T-cell (primary cell): Measurements from ENCODE around the gene TIAL1. TPM values are rescaled to one million over a fixed set of nuclear protein-coding genes. Genes with fewer than 3 reads are reported as not detected.
"Not testable (repeated sequence)": the region's sequence is repeated elsewhere in the genome, so short reads cannot be mapped to it uniquely, and the experiment has no call there.

ENCODE experiments used
- ATAC-seq, 4 experiments: fragments of 200-7000 bp in 3 of 4; fragments of 150-1000 bp in 1 of 4; cut with Tn5 transposase; replicated peaks in 1 of 4; 1 replicate in 3 of 4; 2 replicates in 1 of 4; pipeline ENCODE4 v1.10.0; 2021; ENCODE audit warnings: moderate library complexity in 3 of 4, mild to moderate bottlenecking in 2 of 4, moderate number of reproducible peaks in 1 of 4
- CTCF ChIA-PET, 2 donors: fragments of 300-600 bp; sonication (Branson Sonifier 250); formaldehyde crosslinking; loops; one replicate each; lab custom pipeline; 2022; ENCODE audit warnings: antibody characterized with exemption in 2 of 2; lab: Charles Lee
- POLR2A ChIA-PET, 2 donors: fragments of 300-600 bp; sonication (Branson Sonifier 250); formaldehyde crosslinking; loops; one replicate each; lab custom pipeline; 2022; ENCODE audit warnings: antibody characterized with exemption in 2 of 2; lab: Charles Lee
- DNase-seq, 35 experiments: peaks; one replicate each; pipeline versions ENCODE4 v3.0.0 to v3.0.0-alpha.2; 2013 to 2023
- H3K27ac ChIP-seq: one replicate; pipeline ENCODE4 v1.5.1; 2013; ENCODE audit warnings: low read length
- H3K27me3 ChIP-seq, 2 experiments: replicated peaks in 1 of 2; 1 replicate in 1 of 2; 2 replicates in 1 of 2; pipeline versions ENCODE4 v1.6.1 to v1.7.0; 2013; ENCODE audit warnings: low read length in 1 of 2, mixed read lengths in 1 of 2; ENCODE audit not compliant: control insufficient read depth in 2 of 2, insufficient read depth in 2 of 2; ENCODE audit errors: extremely low read depth in 1 of 2
- H3K36me3 ChIP-seq, 2 donors: 1 replicate in 1 of 2; 2 replicates in 1 of 2; pipeline versions ENCODE4 v1.6.1 to v1.7.0; 2013; ENCODE audit warnings: low read length in 1 of 2; ENCODE audit not compliant: control insufficient read depth in 2 of 2, insufficient read depth in 1 of 2; ENCODE audit errors: extremely low read depth in 1 of 2
- H3K4me1 ChIP-seq, 2 experiments: 1 replicate in 1 of 2; 2 replicates in 1 of 2; pipeline versions ENCODE4 v1.6.1 to v1.7.0; 2013; ENCODE audit warnings: low read length in 2 of 2, mixed read lengths in 1 of 2; ENCODE audit not compliant: insufficient read depth in 2 of 2, control insufficient read depth in 1 of 2; ENCODE audit errors: extremely low read depth in 1 of 2
- H3K4me3 ChIP-seq, 2 donors: 1 replicate in 1 of 2; 2 replicates in 1 of 2; pipeline versions ENCODE4 v1.5.1 to v1.7.0; 2013; ENCODE audit warnings: mild to moderate bottlenecking in 2 of 2, low read length in 1 of 2, moderate library complexity in 1 of 2; ENCODE audit not compliant: control insufficient read depth in 1 of 2; ENCODE audit errors: extremely low read depth in 1 of 2
- H3K9me3 ChIP-seq: 2 replicates; pipeline ENCODE4 v1.7.0; 2013
- H3K27ac Mint-ChIP-seq, 2 donors: one replicate each; pipeline ENCODE4 v1.8.0; 2020 to 2021; ENCODE audit warnings: mild to moderate bottlenecking in 2 of 2, mixed read lengths in 2 of 2
- H3K27me3 Mint-ChIP-seq, 2 donors: one replicate each; pipeline ENCODE4 v1.8.0; 2021 to 2022; ENCODE audit warnings: mixed read lengths in 2 of 2
- H3K36me3 Mint-ChIP-seq: one replicate; pipeline ENCODE4 v1.8.0; 2021; ENCODE audit warnings: mixed read lengths
- H3K4me1 Mint-ChIP-seq, 3 donors: one replicate each; pipeline ENCODE4 v1.8.0; 2020 to 2022; ENCODE audit warnings: mixed read lengths in 3 of 3, mild to moderate bottlenecking in 1 of 3
- H3K4me3 Mint-ChIP-seq, 3 donors: one replicate each; pipeline ENCODE4 v1.8.0; 2020 to 2022; ENCODE audit warnings: mild to moderate bottlenecking in 3 of 3, mixed read lengths in 3 of 3, moderate library complexity in 3 of 3
- H3K9me3 Mint-ChIP-seq, 3 donors: one replicate each; pipeline ENCODE4 v1.8.0; 2020 to 2022; ENCODE audit warnings: mixed read lengths in 3 of 3
- WGBS: methylation state at CpG from one replicate; pipeline ENCODE4 v1.1.5; 2013; ENCODE audit warnings: missing lambda C conversion rate; ENCODE audit not compliant: insufficient coverage; 5-methylcytosine and 5-hydroxymethylcytosine counted together
- total RNA-seq, 35 experiments: library from RNA in 6 of 35; stranded (reverse) in 6 of 35; fragments of 120-200 nt in 1 of 35; gene quantifications; one replicate each; pipeline versions ENCODE4 v1.2.1 to v1.2.4 and lab custom pipeline; 2013 to 2026

The TIAL1 gene
- total RNA-seq, 5 donors from 2014 or later (not counting 1 experiment from before 2014, with no cell fraction given), result 147 to 197 (median 156) TPM

- not testable (repeated sequence) for ATAC-seq, H3K9me3 Mint-ChIP-seq
Observed at GRCh38 chr10:119532791-119533190, 64.0 kb downstream of the TIAL1 start.

GRCh38 chr10:119532251-119532650 lies 64.5 kb downstream of the TIAL1 start:
- Histone ChIP-seq H3K4me1 (peaks cover 29 to 57% of the 10 kb centered on the region in 2 experiments), H3K36me3 (peaks cover 0 to 11% of the 10 kb centered on the region in 2 donors)
- WGBS, result 92% methylated on average over 8 of the region's 8 CpGs
- not testable (repeated sequence) for H3K9me3 Mint-ChIP-seq, H3K27me3 ChIP-seq, DNase-seq, H3K4me3 ChIP-seq, ATAC-seq, H3K27ac ChIP-seq, H3K9me3 ChIP-seq, H3K27me3 Mint-ChIP-seq
- Mint-ChIP-seq H3K36me3 (peaks cover 25% of the 10 kb centered on the region), H3K4me3 (peak overlapping the region; percentile 15 to 71 (median 31)), H3K4me1 (peaks cover 79 to 82% (median 81%) of the 10 kb centered on the region in 3 donors), H3K27ac (peak overlapping the region in 1 of 2 donors; percentile 70)
- ChIA-PET POLR2A (interaction anchor here in 1 of 2 donors (0.7 kb wide), 1 partner anchor 8 kb away, joined by 4 read pairs; no protein-coding TSS in a partner anchor), CTCF (interaction anchor here in 1 of 2 donors (0.6 kb wide), 1 partner anchor 351 kb away, joined by 5 read pairs; no protein-coding TSS in a partner anchor)

More at GRCh38 chr10:119532791-119533190, 64.0 kb downstream of the TIAL1 start:
- CTCF ChIA-PET, result interaction anchor here in 1 of 2 donors (0.6 kb wide), 1 partner anchor 352 kb away, joined by 5 read pairs; no protein-coding TSS in a partner anchor
- H3K27ac ChIP-seq, H3K9me3 ChIP-seq, H3K27me3 Mint-ChIP-seq, DNase-seq, H3K36me3 ChIP-seq, H3K27me3 ChIP-seq, H3K4me3 ChIP-seq: not testable (repeated sequence)
- peak overlapping the region in 2 of 3 donors; percentile 36 to 71 for H3K4me3 Mint-ChIP-seq
- H3K36me3 Mint-ChIP-seq, result peaks cover 25% of the 10 kb centered on the region
- POLR2A ChIA-PET, result interaction anchor here in 1 of 2 donors (0.7 kb wide), 1 partner anchor 8 kb away, joined by 4 read pairs; no protein-coding TSS in a partner anchor
- H3K27ac Mint-ChIP-seq, result peak overlapping the region; percentile 19 to 70
- peaks cover 79 to 82% (median 81%) of the 10 kb centered on the region in 3 donors for H3K4me1 Mint-ChIP-seq
- H3K4me1 ChIP-seq, result peaks cover 33 to 57% of the 10 kb centered on the region in 2 experiments
- WGBS, result 80% methylated on average over 1 of the region's 8 CpGs

GRCh38 chr10:119531067-119531466 lies 65.7 kb downstream of the TIAL1 start:
- DNase-seq, result no peak
- Mint-ChIP-seq H3K4me1 (peaks cover 79 to 82% (median 79%) of the 10 kb centered on the region in 3 donors), H3K4me3 (peak overlapping the region in 1 of 3 donors; percentile 71), H3K27me3 (no peaks in the 10 kb centered on the region), H3K36me3 (peaks cover 28% of the 10 kb centered on the region), H3K9me3 (no peaks in the 10 kb centered on the region), H3K27ac (peak overlapping the region; percentile 13 to 75)
- H3K27me3 ChIP-seq, result no peaks in the 10 kb centered on the region
- 100% methylated on average over 1 of the region's 1 CpG for WGBS
- ChIA-PET CTCF (interaction anchor here in 1 of 2 donors (0.5 to 1.4 kb wide), 3 partner anchors 9 to 73 kb away, joined by 3 to 8 read pairs (median 6); no protein-coding TSS in a partner anchor), POLR2A (interaction anchor here in 1 of 2 donors (0.6 kb wide), 1 partner anchor 377 kb away, joined by 3 read pairs; no protein-coding TSS in a partner anchor)
- no peaks in the 10 kb centered on the region for H3K9me3 ChIP-seq
- no peak for ATAC-seq
- no peak overlapping the region for H3K27ac ChIP-seq
- no peak overlapping the region for H3K4me3 ChIP-seq
- H3K4me1 ChIP-seq, result peaks cover 29 to 54% of the 10 kb centered on the region in 2 experiments
- peaks cover 0 to 13% of the 10 kb centered on the region in 2 donors for H3K36me3 ChIP-seq

- H3K9me3 Mint-ChIP-seq, DNase-seq, H3K9me3 ChIP-seq, POLR2A ChIA-PET, H3K27ac ChIP-seq, H3K4me3 ChIP-seq, H3K27me3 ChIP-seq, H3K4me3 Mint-ChIP-seq, ATAC-seq, H3K27me3 Mint-ChIP-seq: not testable (repeated sequence)
- H3K4me1 ChIP-seq, result peaks cover 22 to 58% of the 10 kb centered on the region in 2 experiments
- Mint-ChIP-seq H3K4me1 (peaks cover 68 to 72% (median 71%) of the 10 kb centered on the region in 3 donors), H3K27ac (peak overlapping the region; percentile 8 to 48), H3K36me3 (peaks cover 34% of the 10 kb centered on the region)
- H3K36me3 ChIP-seq, result peaks cover 11 to 35% of the 10 kb centered on the region in 2 donors
- CTCF ChIA-PET, result interaction anchor here (1.2 to 1.3 kb wide), 2 partner anchors 9 to 63 kb away, joined by 3 to 5 read pairs; no protein-coding TSS in a partner anchor
- WGBS, result 100% methylated on average over 2 of the region's 8 CpGs
Observed at GRCh38 chr10:119528663-119529237, 68.0 kb downstream of the TIAL1 start.

GRCh38 chr10:119526621-119527592 lies 69.9 kb downstream of the TIAL1 start:
- Histone ChIP-seq H3K27me3 (no peaks in the 10 kb centered on the region), H3K36me3 (peaks cover 11 to 51% of the 10 kb centered on the region in 2 donors), H3K9me3 (no peaks in the 10 kb centered on the region), H3K27ac (no peak overlapping the region), H3K4me1 (peaks cover 16 to 43% of the 10 kb centered on the region in 2 experiments), H3K4me3 (no peak overlapping the region)
- Mint-ChIP-seq H3K36me3 (peaks cover 46% of the 10 kb centered on the region), H3K9me3 (no peaks in the 10 kb centered on the region), H3K27ac (peak overlapping the region; percentile 63 to 76), H3K4me3 (peak overlapping the region in 1 of 3 donors; percentile 34), H3K27me3 (no peaks in the 10 kb centered on the region), H3K4me1 (peaks cover 56 to 64% (median 58%) of the 10 kb centered on the region in 3 donors)
- ChIA-PET CTCF (interaction anchor here (1.0 to 1.2 kb wide), 2 partner anchors 14 to 17 kb away, joined by 3 read pairs; no protein-coding TSS in a partner anchor), POLR2A (interaction anchor here (0.6 to 1.5 kb wide), 4 partner anchors 9 to 150 kb away, joined by 3 to 6 read pairs (median 4); no protein-coding TSS in a partner anchor)
- DNase-seq (peak in 2 of 35 experiments; percentile 39 to 45), ATAC-seq (peak in 1 of 4 experiments; percentile 75)
- 86% methylated on average over 16 of the region's 18 CpGs for WGBS
